ENCODE measurements around the gene FAM227B.
"Not testable (repeated sequence)": the region's sequence is repeated elsewhere in the genome, so short reads cannot be mapped to it uniquely, and the experiment has no call there.

The FAM227B gene

GRCh38 chr15:49610157-49610918 lies 10.3 kb downstream of the FAM227B start:
- no peak overlapping the region for H3K27ac ChIP-seq
- TF ChIP-seq CTCF (conservative IDR thresholded peaks at IDR 0.05) = no peak

GRCh38 chr15:49606594-49606993 lies 14.0 kb downstream of the FAM227B start:
- no peak overlapping the region for H3K27ac ChIP-seq
- peak; percentile 32; the same call in 1 of the 2 replicates for TF ChIP-seq CTCF (conservative IDR thresholded peaks at IDR 0.05)

DNA sequence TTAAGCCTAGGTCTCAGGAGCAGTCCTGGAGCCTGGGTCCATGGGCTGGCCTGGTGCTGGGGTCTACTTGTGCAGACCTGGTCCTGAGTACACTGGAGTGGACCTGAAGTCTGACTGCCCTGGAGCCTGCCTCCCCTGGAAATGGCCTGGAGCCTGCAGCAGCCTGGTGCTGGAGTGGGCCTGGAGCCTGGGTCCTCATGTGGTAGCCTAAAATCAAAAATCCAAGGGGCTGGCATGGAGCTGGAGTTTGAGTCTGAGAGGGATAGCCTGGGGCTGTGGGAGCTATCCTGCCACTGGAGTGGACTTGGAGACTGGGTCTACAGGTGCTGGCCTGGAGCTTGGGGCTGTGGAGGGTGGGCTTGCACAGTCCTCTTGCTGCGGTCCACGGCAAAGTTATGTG lies 15.0 kb downstream of the FAM227B start:
- H3K27ac ChIP-seq = no peak overlapping the region
- no peak for TF ChIP-seq CTCF (conservative IDR thresholded peaks at IDR 0.05)

GRCh38 chr15:49604625-49605409 lies 15.8 kb downstream of the FAM227B start:
- no peak overlapping the region for H3K27ac ChIP-seq
- no peak for TF ChIP-seq CTCF (conservative IDR thresholded peaks at IDR 0.05)

DNA sequence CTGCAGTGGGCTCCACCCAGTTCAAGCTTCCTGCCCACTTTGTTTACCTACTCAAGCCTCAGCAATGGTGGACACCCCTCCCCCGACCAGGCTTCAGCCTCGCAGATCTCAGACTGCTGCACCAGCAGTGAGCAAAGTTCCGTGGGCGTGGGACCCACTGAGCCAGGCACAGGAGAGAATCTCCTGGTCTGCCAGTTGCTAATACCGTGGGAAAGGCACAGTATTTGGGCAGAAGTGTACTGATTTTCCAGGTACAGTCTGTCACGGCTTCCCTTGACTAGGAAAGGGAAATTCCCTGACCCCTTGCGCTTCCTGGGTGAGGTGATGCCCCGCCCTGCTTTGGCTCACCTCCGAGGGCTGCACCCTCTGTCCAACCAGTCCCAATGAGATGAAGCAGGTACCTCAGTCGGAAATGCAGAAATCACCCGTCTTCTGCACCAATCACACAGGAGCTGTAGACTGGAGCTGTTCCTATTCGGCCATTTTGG lies 27.7 kb downstream of the FAM227B start:
- H3K27ac ChIP-seq = not testable (repeated sequence)

- TF ChIP-seq CTCF (conservative IDR thresholded peaks at IDR 0.05) = no peak
- H3K27ac ChIP-seq = no peak overlapping the region
Measured at GRCh38 chr15:49589030-49589429, 31.6 kb downstream of the FAM227B start.

DNA sequence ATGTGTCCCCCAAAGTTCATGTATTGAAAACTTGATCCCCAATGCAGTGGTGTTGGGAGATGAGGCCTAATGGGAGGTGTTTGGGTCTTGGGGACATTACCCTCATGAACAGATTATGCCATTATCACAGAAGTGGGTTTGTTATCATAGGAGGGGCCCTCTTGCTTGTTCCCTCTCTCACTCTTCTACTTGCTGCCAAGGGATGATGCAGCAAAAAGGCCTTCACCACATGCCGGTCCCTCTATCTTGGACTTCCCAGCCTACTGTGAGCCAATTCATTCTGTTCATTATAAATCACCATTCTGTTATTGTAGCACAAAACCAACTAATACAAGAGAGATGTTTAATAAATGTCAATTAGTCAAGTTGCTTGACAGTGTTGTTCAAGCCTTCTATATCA lies 47.2 kb downstream of the FAM227B start:
- H3K27ac ChIP-seq = no peak overlapping the region
- no peak for TF ChIP-seq CTCF (conservative IDR thresholded peaks at IDR 0.05)

DNA sequence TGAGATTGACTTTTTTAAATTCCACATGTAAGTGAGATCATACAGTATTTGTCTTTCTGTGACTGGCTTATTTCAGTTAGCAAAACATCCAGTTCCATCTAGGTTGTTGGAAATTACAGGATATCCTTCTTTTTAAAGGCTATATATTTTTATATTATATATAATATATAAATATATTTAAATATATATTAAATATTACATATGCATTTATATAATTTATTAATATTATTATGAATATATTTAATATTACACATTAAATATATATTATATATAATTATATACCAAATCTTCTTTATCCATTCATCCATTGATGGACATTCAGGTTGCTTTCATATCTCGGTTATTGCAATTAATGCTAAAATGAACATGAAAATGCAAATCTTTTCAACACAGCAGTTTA lies 49.9 kb downstream of the FAM227B start:
- H3K27ac ChIP-seq = no peak overlapping the region
- TF ChIP-seq CTCF (conservative IDR thresholded peaks at IDR 0.05) = no peak

Measured in VCaP (cell line).